GM12878 (cell line): ENCODE measurements around the gene CDH1. TPM values are rescaled to one million over a fixed set of nuclear protein-coding genes. Genes with fewer than 3 reads are reported as not detected.
A peak's percentile ranks its signal among the peaks of the same experiment; 100 is the strongest.

Experiments used
- ATAC-seq: fragments of 200-7000 bp; cut with Tn5 transposase; 3 replicates; pipeline ENCODE4 v1.9.1; 2020; ENCODE audit warnings: mild to moderate bottlenecking, moderate library complexity
- BruUV-seq: library from RNA; stranded (reverse); fragments of 400-500 nt; replicated peaks from 2 replicates; lab custom pipeline; 2021; lab: Mats Ljungman, UMichigan
- CTCF ChIA-PET: fragments of 300-600 bp; sonication (Branson Sonifier 250); formaldehyde crosslinking; extraction: SDS; loops from one replicate; lab custom pipeline; 2021; ENCODE audit warnings: inconsistent platforms; lab: Yijun Ruan, JAX
- POLR2A ChIA-PET: fragments of 350-600 bp; formaldehyde crosslinking; extraction: SDS; loops from one replicate; lab custom pipeline; 2021; ENCODE audit warnings: inconsistent platforms; lab: Charles Lee
- RAD21 ChIA-PET: fragments of 300-600 bp; sonication (Branson Sonifier 250); formaldehyde crosslinking; loops from one replicate; lab custom pipeline; 2023; ENCODE audit warnings: antibody characterized with exemption; ENCODE audit not compliant: unreplicated experiment; lab: Charles Lee
- SMC1A ChIA-PET: fragments of 300-600 bp; sonication (Branson Sonifier 250); formaldehyde crosslinking; loops from one replicate; lab custom pipeline; 2023; ENCODE audit not compliant: unreplicated experiment, uncharacterized antibody; lab: Charles Lee
- DNase-seq: peaks from one replicate; pipeline ENCODE4 v3.0.0-alpha.2; 2011; ENCODE audit warnings: low read depth, low spot score
- FAIRE-seq: peaks from 3 replicates; lab custom pipeline; 2011; peaks lifted over from hg19 to GRCh38; lab: Jason Lieb, UNC
- H2AFZ ChIP-seq: 2 replicates; pipeline ENCODE4 v1.6.0; 2011; ENCODE audit warnings: low read depth, low read length, control low read depth; ENCODE audit not compliant: control insufficient read depth
- H3K27ac ChIP-seq: 2 replicates; pipeline ENCODE4 v1.5.1; 2011; ENCODE audit warnings: control low read depth; ENCODE audit not compliant: control insufficient read depth, insufficient read depth
- H3K27me3 ChIP-seq, 2 experiments: replicated peaks in 1 of 2; 2 replicates each; pipeline versions ENCODE4 v1.6.0 to v1.6.1; 2011; ENCODE audit warnings: low read length in 1 of 2; ENCODE audit not compliant: control insufficient read depth in 2 of 2, insufficient read depth in 2 of 2
- H3K36me3 ChIP-seq, 2 experiments: 2 replicates each; pipeline ENCODE4 v1.5.1; 2011; ENCODE audit warnings: low read length in 1 of 2; ENCODE audit not compliant: control insufficient read depth in 2 of 2, insufficient read depth in 2 of 2
- H3K4me1 ChIP-seq: 2 replicates; pipeline ENCODE4 v1.6.1; 2011; ENCODE audit warnings: mild to moderate bottlenecking, low read length, moderate library complexity, mixed read lengths; ENCODE audit not compliant: control insufficient read depth, insufficient read depth
- H3K4me2 ChIP-seq: 2 replicates; pipeline ENCODE4 v1.6.0; 2011; ENCODE audit warnings: control low read depth; ENCODE audit not compliant: control insufficient read depth, insufficient read depth
- H3K4me3 ChIP-seq: fragments of 200-600 bp; sonication (generic); 2 replicates; pipeline ENCODE4 v1.5.1; 2016
- H3K79me2 ChIP-seq: 2 replicates; pipeline ENCODE4 v1.6.0; 2011; ENCODE audit warnings: low read length; ENCODE audit not compliant: control insufficient read depth, insufficient read depth
- H3K9ac ChIP-seq: 2 replicates; pipeline ENCODE4 v1.8.0; 2011; ENCODE audit warnings: low read length, control low read depth, mixed read lengths; ENCODE audit not compliant: control insufficient read depth, insufficient read depth
- H3K9me3 ChIP-seq: replicated peaks from 3 replicates; pipeline ENCODE4 v1.5.1; 2011; ENCODE audit warnings: mild to moderate bottlenecking, low read length; ENCODE audit not compliant: control insufficient read depth, insufficient read depth
- H4K20me1 ChIP-seq: 2 replicates; pipeline ENCODE4 v1.6.0; 2011; ENCODE audit not compliant: control insufficient read depth, insufficient read depth
- EED ChIP-seq: sonication (generic); IDR thresholded peaks from 2 replicates; pipeline ENCODE4 v1.6.1; 2016; ENCODE audit warnings: antibody characterized with exemption, low read depth
- TCF3 ChIP-seq: IDR thresholded peaks from 2 replicates; pipeline ENCODE4 v1.6.1; 2012; ENCODE audit warnings: low read depth, mild to moderate bottlenecking, low read length, borderline replicate concordance; ENCODE audit not compliant: insufficient read depth
- WGBS: methylation state at CpG from one replicate; pipeline ENCODE4 v1.1.6; 2016; ENCODE audit warnings: low lambda C conversion rate; ENCODE audit not compliant: insufficient replicate concordance, insufficient coverage; ENCODE audit errors: missing lambda C conversion rate; 5-methylcytosine and 5-hydroxymethylcytosine counted together
- in situ Hi-C: fragments of 300-500 bp; cut with MboI; formaldehyde crosslinking; loops from 9 replicates; pipeline ENCODE4 v1.14.3; 2018; ENCODE audit warnings: mixed read lengths
- intact Hi-C: fragments of 100-400 bp; cut with micrococcal nuclease; formaldehyde crosslinking; loops from one replicate; pipeline ENCODE4 v1.14.2; 2022; ENCODE audit not compliant: unreplicated experiment
- polyA plus RNA-seq, 11 experiments: library from polyadenylated mRNA; depleted of rRNA in 4 of 11; unstranded in 6 of 11; stranded (reverse) in 5 of 11; fragments of >200 nt; fragmentation: Nextera tagmentation in 4 of 11; fragmentation: Illumina TruSeq in 1 of 11; extraction: Ambion mirVana in 4 of 11; extraction: Trizol in 1 of 11; gene quantifications; 1 replicate in 1 of 11; 2 replicates in 10 of 11; pipeline versions ENCODE4 v1.2.1 to v1.2.3, GENCODE V29; 2011 to 2016; ENCODE audit warnings: inconsistent platforms in 2 of 11, missing spikeins in 2 of 11, low read depth in 1 of 11
- total RNA-seq, 4 experiments: library from RNA; depleted of rRNA in 3 of 4; stranded (reverse); fragments of >200 nt in 3 of 4; fragmentation: Illumina TruSeq in 1 of 4; extraction: Trizol in 1 of 4; gene quantifications; 2 replicates each; pipeline versions ENCODE4 v1.2.1 to v1.2.3, GENCODE V29; 2013 to 2021
- TF ChIP-seq, protein P1 (sequence below): fragments of 450-650 bp; IDR thresholded peaks from 2 replicates; pipeline ENCODE4 v1.6.1; 2018; ENCODE audit warnings: mild to moderate bottlenecking, low read depth, moderate library complexity; ENCODE audit not compliant: partially characterized antibody
- TF ChIP-seq, protein P2 (sequence below): fragments of 450-650 bp; formaldehyde crosslinking; IDR thresholded peaks from 2 replicates; pipeline ENCODE4 v1.4.0; 2022; ENCODE audit warnings: mild to moderate bottlenecking, moderate library complexity

Gene CDH1
- total and polyA plus RNA-seq, 10 of the 15 experiments (the other 5 are each of a cell fraction or from before 2014, with no cell fraction given), result 2.2 to 30.6 (median 17.7) TPM

DNA sequence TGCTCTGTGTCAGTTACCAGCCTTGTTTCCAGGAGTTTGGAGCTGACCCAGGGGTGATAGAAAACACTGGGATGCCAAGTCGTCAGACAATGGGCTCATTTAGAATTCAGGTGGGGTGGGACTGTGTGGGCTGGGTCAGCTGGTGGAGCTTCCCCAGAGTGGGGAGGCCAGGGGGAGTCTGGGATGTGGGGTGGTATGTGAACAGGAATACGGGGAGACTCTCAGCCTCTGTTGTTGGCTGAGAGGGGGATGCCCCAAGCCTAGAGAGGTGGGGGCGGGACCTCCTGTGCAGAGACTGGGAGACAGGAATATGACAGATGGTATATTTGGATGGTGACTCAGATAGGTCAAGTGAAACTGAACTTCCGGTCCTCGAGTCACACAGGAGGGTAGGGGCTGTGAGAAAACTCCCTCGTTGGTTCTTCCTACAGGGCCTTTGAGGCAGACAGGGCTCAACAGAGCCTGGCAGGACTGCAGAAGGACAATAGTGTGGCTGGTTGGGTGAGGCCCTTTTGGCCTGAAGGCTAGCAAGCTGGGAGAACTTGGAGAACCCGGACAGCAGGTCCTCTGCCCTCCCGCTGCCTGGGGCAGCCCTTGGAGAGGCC lies 23.7 kb downstream of the CDH1 start (continued):
- TF ChIP-seq, protein P1, sequence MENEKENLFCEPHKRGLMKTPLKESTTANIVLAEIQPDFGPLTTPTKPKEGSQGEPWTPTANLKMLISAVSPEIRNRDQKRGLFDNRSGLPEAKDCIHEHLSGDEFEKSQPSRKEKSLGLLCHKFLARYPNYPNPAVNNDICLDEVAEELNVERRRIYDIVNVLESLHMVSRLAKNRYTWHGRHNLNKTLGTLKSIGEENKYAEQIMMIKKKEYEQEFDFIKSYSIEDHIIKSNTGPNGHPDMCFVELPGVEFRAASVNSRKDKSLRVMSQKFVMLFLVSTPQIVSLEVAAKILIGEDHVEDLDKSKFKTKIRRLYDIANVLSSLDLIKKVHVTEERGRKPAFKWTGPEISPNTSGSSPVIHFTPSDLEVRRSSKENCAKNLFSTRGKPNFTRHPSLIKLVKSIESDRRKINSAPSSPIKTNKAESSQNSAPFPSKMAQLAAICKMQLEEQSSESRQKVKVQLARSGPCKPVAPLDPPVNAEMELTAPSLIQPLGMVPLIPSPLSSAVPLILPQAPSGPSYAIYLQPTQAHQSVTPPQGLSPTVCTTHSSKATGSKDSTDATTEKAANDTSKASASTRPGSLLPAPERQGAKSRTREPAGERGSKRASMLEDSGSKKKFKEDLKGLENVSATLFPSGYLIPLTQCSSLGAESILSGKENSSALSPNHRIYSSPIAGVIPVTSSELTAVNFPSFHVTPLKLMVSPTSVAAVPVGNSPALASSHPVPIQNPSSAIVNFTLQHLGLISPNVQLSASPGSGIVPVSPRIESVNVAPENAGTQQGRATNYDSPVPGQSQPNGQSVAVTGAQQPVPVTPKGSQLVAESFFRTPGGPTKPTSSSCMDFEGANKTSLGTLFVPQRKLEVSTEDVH, result no peak
- TF ChIP-seq, all 136 proteins: peak for 55

DNA sequence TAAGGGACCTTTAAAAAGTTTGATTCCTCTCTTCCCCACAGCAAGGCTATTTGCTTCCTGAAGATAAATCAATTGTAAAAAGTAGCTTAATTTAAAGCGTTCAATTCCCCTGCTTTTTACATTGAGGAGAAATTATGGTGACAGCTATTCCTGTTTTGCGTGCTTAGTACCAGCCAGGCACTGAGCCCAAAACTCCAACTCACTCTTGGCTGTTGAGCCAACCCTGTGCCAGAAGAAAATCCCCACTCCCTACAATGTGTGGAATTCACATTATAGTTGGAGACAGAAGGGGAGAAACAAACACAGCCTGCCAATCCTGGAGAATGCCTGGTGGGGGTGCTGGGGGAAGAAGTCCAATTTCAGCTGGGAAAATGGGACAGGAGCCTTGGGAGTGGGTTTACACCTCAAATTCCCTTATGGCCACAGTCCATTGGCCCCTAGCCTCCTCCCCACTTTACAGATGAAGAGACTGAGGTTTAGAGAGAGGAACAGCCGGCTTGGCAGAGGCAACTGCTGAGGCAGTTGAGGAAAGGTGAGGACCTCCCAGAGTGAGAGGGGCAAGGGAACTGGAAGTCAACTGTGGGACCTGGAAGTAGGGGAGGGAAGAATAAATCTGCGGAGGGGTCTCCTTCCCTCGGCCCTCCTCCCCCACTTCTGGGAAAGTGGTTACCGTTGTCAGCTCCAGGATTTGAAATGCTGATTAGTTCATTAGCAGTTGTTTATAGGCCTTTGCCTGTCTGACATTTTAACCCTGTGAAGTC lies 26.1 kb downstream of the CDH1 start:
- FAIRE-seq, result no peak
- Histone ChIP-seq H3K27ac (no peak overlapping the region), H3K4me3 (no peak overlapping the region)
- intact Hi-C loops (no loop called here), in situ Hi-C loops (loop anchor here (25.0 kb wide), 1 partner anchor 1649 kb away; no protein-coding TSS in a partner anchor)
- CTCF ChIA-PET, result interaction anchor here (1.0 to 1.6 kb wide), 2 partner anchors 13 to 36 kb away, joined by 4 to 6 read pairs; no protein-coding TSS in a partner anchor
- TF ChIP-seq EED (0 out of 2 replicates have a peak, but pooled peaks have one; percentile 23), TCF3 (no peak)
- TF ChIP-seq, protein P2, sequence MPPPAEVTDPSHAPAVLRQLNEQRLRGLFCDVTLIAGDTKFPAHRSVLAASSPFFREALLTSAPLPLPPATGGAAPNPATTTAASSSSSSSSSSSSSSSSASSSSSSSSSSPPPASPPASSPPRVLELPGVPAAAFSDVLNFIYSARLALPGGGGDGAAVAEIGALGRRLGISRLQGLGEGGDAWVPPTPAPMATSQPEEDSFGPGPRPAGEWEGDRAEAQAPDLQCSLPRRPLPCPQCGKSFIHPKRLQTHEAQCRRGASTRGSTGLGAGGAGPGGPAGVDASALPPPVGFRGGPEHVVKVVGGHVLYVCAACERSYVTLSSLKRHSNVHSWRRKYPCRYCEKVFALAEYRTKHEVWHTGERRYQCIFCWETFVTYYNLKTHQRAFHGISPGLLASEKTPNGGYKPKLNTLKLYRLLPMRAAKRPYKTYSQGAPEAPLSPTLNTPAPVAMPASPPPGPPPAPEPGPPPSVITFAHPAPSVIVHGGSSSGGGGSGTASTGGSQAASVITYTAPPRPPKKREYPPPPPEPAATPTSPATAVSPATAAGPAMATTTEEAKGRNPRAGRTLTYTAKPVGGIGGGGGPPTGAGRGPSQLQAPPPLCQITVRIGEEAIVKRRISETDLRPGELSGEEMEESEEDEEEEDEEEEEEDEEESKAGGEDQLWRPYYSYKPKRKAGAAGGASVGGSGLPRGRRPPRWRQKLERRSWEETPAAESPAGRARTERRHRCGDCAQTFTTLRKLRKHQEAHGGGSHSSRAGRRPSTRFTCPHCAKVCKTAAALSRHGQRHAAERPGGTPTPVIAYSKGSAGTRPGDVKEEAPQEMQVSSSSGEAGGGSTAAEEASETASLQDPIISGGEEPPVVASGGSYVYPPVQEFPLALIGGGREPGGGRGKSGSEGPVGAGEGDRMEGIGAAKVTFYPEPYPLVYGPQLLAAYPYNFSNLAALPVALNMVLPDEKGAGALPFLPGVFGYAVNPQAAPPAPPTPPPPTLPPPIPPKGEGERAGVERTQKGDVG (CRISPR knock-in tag), result no peak
- TF ChIP-seq, all 136 proteins: peak for 1
- Histone ChIP-seq H3K27me3 (no peaks in the 10 kb centered on the region), H3K79me2 (peaks cover 4% of the 10 kb centered on the region), H3K9me3 (no peaks in the 10 kb centered on the region; the same call in 2 of the 3 replicates), H3K4me1 (peaks cover 58% of the 10 kb centered on the region), H4K20me1 (no peaks in the 10 kb centered on the region), H3K9ac (no peak overlapping the region), H2AFZ (no peak overlapping the region), H3K36me3 (no peaks in the 10 kb centered on the region), H3K4me2 (no peak overlapping the region)
- WGBS, result 93% methylated on average over 6 of the region's 6 CpGs
- ChIA-PET SMC1A (interaction anchor here (0.7 to 3.0 kb wide), 5 partner anchors 13 to 45 kb away, joined by 3 to 19 read pairs (median 3); no protein-coding TSS in a partner anchor), RAD21 (interaction anchor here (0.6 to 2.7 kb wide), 5 partner anchors 9 to 43 kb away, joined by 3 to 9 read pairs (median 4); no protein-coding TSS in a partner anchor), POLR2A (interaction anchor here (0.6 to 1.0 kb wide), 3 partner anchors 10 to 42 kb away, joined by 3 to 6 read pairs (median 3); no protein-coding TSS in a partner anchor)
- no TSS peak for BruUV-seq
- no peak for DNase-seq
- ATAC-seq, result no peak
